ENCODE results near the gene PCDH19. TPM values are rescaled to one million over a fixed set of nuclear protein-coding genes. Genes with fewer than 3 reads are reported as not detected.
A peak's percentile ranks its signal among the peaks of the same experiment; 100 is the strongest.

PCDH19 gene
- total and polyA plus RNA-seq, 2 experiments from 2014 or later: 0.16 to 0.54 TPM

- no peaks in the 10 kb centered on the region for H3F3A ChIP-seq (ENCODE audit: insufficient read depth)
- in situ Hi-C loops (cut with MboI): no loop called here
- WGBS, 2 experiments (ENCODE audit: low coverage in 1 of 2, low lambda C conversion rate in 2 of 2, missing lambda C conversion rate in 2 of 2): 0% methylated on average over 1 of the region's 1 CpG
- H3K4me3 ChIP-seq: no peak overlapping the region
- no peaks in the 10 kb centered on the region for H3K27me3 ChIP-seq (replicated peaks; ENCODE audit: insufficient read depth)
- H3K9me3 ChIP-seq (ENCODE audit: low read depth): no peaks in the 10 kb centered on the region
- no peak for TF ChIP-seq EZH2 (IDR thresholded peaks at IDR 0.05; ENCODE audit: insufficient read depth, poor library complexity, severe bottlenecking)
- no peak for TF ChIP-seq EZH2phosphoT487 (IDR thresholded peaks at IDR 0.05; ENCODE audit: insufficient read depth, low read depth)
- no peak for DNase-seq
- H3K4me2 ChIP-seq (ENCODE audit: unreplicated experiment): no peak overlapping the region
- H3K4me1 ChIP-seq (ENCODE audit: insufficient read depth): no peaks in the 10 kb centered on the region
- H2AFZ ChIP-seq: no peak overlapping the region
- H3K9me2 ChIP-seq (ENCODE audit: insufficient read depth): no peaks in the 10 kb centered on the region
- H3K36me3 ChIP-seq (ENCODE audit: low read depth): no peaks in the 10 kb centered on the region
- H3K79me2 ChIP-seq (ENCODE audit: insufficient read depth): no peaks in the 10 kb centered on the region
- no peak overlapping the region for H3K9ac ChIP-seq
- no peaks in the 10 kb centered on the region for H4K20me1 ChIP-seq (ENCODE audit: insufficient read depth)
- no peak overlapping the region for H3K27ac ChIP-seq
Observed at GRCh38 chrX:100277231-100277630, 132.8 kb downstream of the PCDH19 start.

GRCh38 chrX:100274916-100275315, 135.2 kb downstream of the PCDH19 start:
- H4K20me1 ChIP-seq (ENCODE audit: insufficient read depth): no peaks in the 10 kb centered on the region
- H3K4me2 ChIP-seq (ENCODE audit: unreplicated experiment): no peak overlapping the region
- in situ Hi-C loops (cut with MboI): no loop called here
- H3K4me3 ChIP-seq: no peak overlapping the region
- no peak overlapping the region for H3K9ac ChIP-seq
- no peak for DNase-seq
- H3K9me3 ChIP-seq (ENCODE audit: low read depth): no peaks in the 10 kb centered on the region
- TF ChIP-seq EZH2 (IDR thresholded peaks at IDR 0.05; ENCODE audit: insufficient read depth, poor library complexity, severe bottlenecking): no peak
- TF ChIP-seq EZH2phosphoT487 (IDR thresholded peaks at IDR 0.05; ENCODE audit: insufficient read depth, low read depth): no peak
- 19 to 27% methylated on average over 3 of the region's 3 CpGs for WGBS, 2 experiments (ENCODE audit: low coverage in 1 of 2, low lambda C conversion rate in 2 of 2, missing lambda C conversion rate in 2 of 2)
- no peaks in the 10 kb centered on the region for H3F3A ChIP-seq (ENCODE audit: insufficient read depth)
- H3K27ac ChIP-seq: no peak overlapping the region
- no peak overlapping the region for H2AFZ ChIP-seq
- no peaks in the 10 kb centered on the region for H3K9me2 ChIP-seq (ENCODE audit: insufficient read depth)
- H3K79me2 ChIP-seq (ENCODE audit: insufficient read depth): no peaks in the 10 kb centered on the region
- no peaks in the 10 kb centered on the region for H3K27me3 ChIP-seq (replicated peaks; ENCODE audit: insufficient read depth)
- no peaks in the 10 kb centered on the region for H3K4me1 ChIP-seq (ENCODE audit: insufficient read depth)
- H3K36me3 ChIP-seq (ENCODE audit: low read depth): no peaks in the 10 kb centered on the region

- no peaks in the 10 kb centered on the region for H3K36me3 ChIP-seq (ENCODE audit: low read depth)
- no peaks in the 10 kb centered on the region for H3K9me3 ChIP-seq (ENCODE audit: low read depth)
- H3K79me2 ChIP-seq (ENCODE audit: insufficient read depth): no peaks in the 10 kb centered on the region
- in situ Hi-C loops (cut with MboI): no loop called here
- no peaks in the 10 kb centered on the region for H3K27me3 ChIP-seq (replicated peaks; ENCODE audit: insufficient read depth)
- H3K27ac ChIP-seq: no peak overlapping the region
- no peak overlapping the region for H3K4me2 ChIP-seq (ENCODE audit: unreplicated experiment)
- H4K20me1 ChIP-seq (ENCODE audit: insufficient read depth): no peaks in the 10 kb centered on the region
- H3K9ac ChIP-seq: no peak overlapping the region
- DNase-seq: no peak
- no peak overlapping the region for H3K4me3 ChIP-seq
- H3F3A ChIP-seq (ENCODE audit: insufficient read depth): no peaks in the 10 kb centered on the region
- TF ChIP-seq EZH2 (IDR thresholded peaks at IDR 0.05; ENCODE audit: insufficient read depth, poor library complexity, severe bottlenecking) (no peak), EZH2phosphoT487 (IDR thresholded peaks at IDR 0.05; ENCODE audit: insufficient read depth, low read depth) (no peak)
- H2AFZ ChIP-seq: no peak overlapping the region
- no peaks in the 10 kb centered on the region for H3K9me2 ChIP-seq (ENCODE audit: insufficient read depth)
- no peaks in the 10 kb centered on the region for H3K4me1 ChIP-seq (ENCODE audit: insufficient read depth)
Observed at GRCh38 chrX:100265179-100265578, 144.9 kb downstream of the PCDH19 start.

GRCh38 chrX:100264200-100264599, 145.9 kb downstream of the PCDH19 start:
- Histone ChIP-seq H3K27ac (no peak overlapping the region), H3K36me3 (ENCODE audit: low read depth) (no peaks in the 10 kb centered on the region), H3K27me3 (replicated peaks; ENCODE audit: insufficient read depth) (no peaks in the 10 kb centered on the region), H3K9me2 (ENCODE audit: insufficient read depth) (no peaks in the 10 kb centered on the region), H4K20me1 (ENCODE audit: insufficient read depth) (no peaks in the 10 kb centered on the region), H3F3A (ENCODE audit: insufficient read depth) (no peaks in the 10 kb centered on the region), H3K9me3 (ENCODE audit: low read depth) (no peaks in the 10 kb centered on the region), H3K4me2 (ENCODE audit: unreplicated experiment) (no peak overlapping the region), H2AFZ (no peak overlapping the region), H3K4me3 (no peak overlapping the region), H3K79me2 (ENCODE audit: insufficient read depth) (no peaks in the 10 kb centered on the region), H3K9ac (no peak overlapping the region), H3K4me1 (ENCODE audit: insufficient read depth) (no peaks in the 10 kb centered on the region)
- in situ Hi-C loops (cut with MboI): no loop called here
- TF ChIP-seq EZH2phosphoT487 (IDR thresholded peaks at IDR 0.05; ENCODE audit: insufficient read depth, low read depth): no peak
- no peak for TF ChIP-seq EZH2 (IDR thresholded peaks at IDR 0.05; ENCODE audit: insufficient read depth, poor library complexity, severe bottlenecking)
- peak; percentile 0 for DNase-seq
- 5 to 8% methylated on average over 2 of the region's 2 CpGs for WGBS, 2 experiments (ENCODE audit: low coverage in 1 of 2, low lambda C conversion rate in 2 of 2, missing lambda C conversion rate in 2 of 2)

- H3K27me3 ChIP-seq (replicated peaks; ENCODE audit: insufficient read depth): no peaks in the 10 kb centered on the region
- no peak overlapping the region for H3K9ac ChIP-seq
- no peaks in the 10 kb centered on the region for H3K79me2 ChIP-seq (ENCODE audit: insufficient read depth)
- H3K4me2 ChIP-seq (ENCODE audit: unreplicated experiment): no peak overlapping the region
- H3K36me3 ChIP-seq (ENCODE audit: low read depth): no peaks in the 10 kb centered on the region
- H3K4me3 ChIP-seq: no peak overlapping the region
- WGBS, 2 experiments (ENCODE audit: low coverage in 1 of 2, low lambda C conversion rate in 2 of 2, missing lambda C conversion rate in 2 of 2): 2 to 21% methylated on average over 3 of the region's 3 CpGs
- no peak overlapping the region for H2AFZ ChIP-seq
- no peak overlapping the region for H3K27ac ChIP-seq
- H3K9me3 ChIP-seq (ENCODE audit: low read depth): no peaks in the 10 kb centered on the region
- H4K20me1 ChIP-seq (ENCODE audit: insufficient read depth): no peaks in the 10 kb centered on the region
- no peaks in the 10 kb centered on the region for H3K9me2 ChIP-seq (ENCODE audit: insufficient read depth)
- H3F3A ChIP-seq (ENCODE audit: insufficient read depth): no peaks in the 10 kb centered on the region
- H3K4me1 ChIP-seq (ENCODE audit: insufficient read depth): no peaks in the 10 kb centered on the region
- TF ChIP-seq EZH2 (IDR thresholded peaks at IDR 0.05; ENCODE audit: insufficient read depth, poor library complexity, severe bottlenecking) (no peak), EZH2phosphoT487 (IDR thresholded peaks at IDR 0.05; ENCODE audit: insufficient read depth, low read depth) (no peak)
- peak; percentile 46 for DNase-seq
- in situ Hi-C loops (cut with MboI): no loop called here
Observed at GRCh38 chrX:100263650-100264049, 146.4 kb downstream of the PCDH19 start.
